CD1c-positive myeloid dendritic cell (primary cell): ENCODE data around the gene TXNRD1.
A peak's percentile ranks its signal among the peaks of the same experiment; 100 is the strongest.
"Not testable (repeated sequence)": the region's sequence is repeated elsewhere in the genome, so short reads cannot be mapped to it uniquely, and the experiment has no call there.

ENCODE experiments used
- DNase-seq: peaks from one replicate; pipeline ENCODE4 v3.0.0-alpha.2; 2016; ENCODE audit errors: extremely low spot score

TXNRD1 gene

GRCh38 chr12:104304261-104305009 is 88.9 kb downstream of the TXNRD1 start:
- no peak for DNase-seq

- DNase-seq = no peak
These were observed 89.8 kb downstream of the TXNRD1 start for GRCh38 chr12:104305349-104305748.

- DNase-seq = no peak
These were observed 90.8 kb downstream of the TXNRD1 start for GRCh38 chr12:104306376-104306775.

GRCh38 chr12:104306943-104307654 is 91.5 kb downstream of the TXNRD1 start:
- no peak for DNase-seq

GRCh38 chr12:104307655-104308000 is 92.0 kb downstream of the TXNRD1 start:
- DNase-seq = no peak

GRCh38 chr12:104309446-104309993 is 93.9 kb downstream of the TXNRD1 start:
- no peak for DNase-seq

GRCh38 chr12:104310751-104311633 is 95.4 kb downstream of the TXNRD1 start:
- DNase-seq = no peak

GRCh38 chr12:104312202-104312601 is 96.6 kb downstream of the TXNRD1 start:
- no peak for DNase-seq

- DNase-seq = no peak
These were observed 97.1 kb downstream of the TXNRD1 start for GRCh38 chr12:104312654-104313053.

- no peak for DNase-seq
These were observed 98.1 kb downstream of the TXNRD1 start for GRCh38 chr12:104313568-104314241.

- peak; percentile 70 for DNase-seq
These were observed 98.6 kb downstream of the TXNRD1 start for GRCh38 chr12:104314242-104314614.

- no peak for DNase-seq
These were observed 100.0 kb downstream of the TXNRD1 start for GRCh38 chr12:104315326-104316224.

GRCh38 chr12:104316936-104317335 is 101.4 kb downstream of the TXNRD1 start:
- DNase-seq = no peak

GRCh38 chr12:104317538-104318210 is 102.1 kb downstream of the TXNRD1 start:
- DNase-seq = no peak

GRCh38 chr12:104319028-104319427 is 103.4 kb downstream of the TXNRD1 start:
- DNase-seq = no peak

- DNase-seq = no peak
These were observed 104.5 kb downstream of the TXNRD1 start for GRCh38 chr12:104319918-104320626.

GRCh38 chr12:104320627-104321024 is 105.0 kb downstream of the TXNRD1 start:
- no peak for DNase-seq

GRCh38 chr12:104321949-104322348 is 106.4 kb downstream of the TXNRD1 start:
- no peak for DNase-seq

GRCh38 chr12:104322533-104322932 is 107.0 kb downstream of the TXNRD1 start:
- DNase-seq = not testable (repeated sequence)
